ENCODE measurements around the gene ATG2A. TPM values are rescaled to one million over a fixed set of nuclear protein-coding genes. Genes with fewer than 3 reads are reported as not detected.

Gene ATG2A
- total RNA-seq, 1 donor: 12.1 TPM

GRCh38 chr11:64906314-64906635, 10.7 kb downstream of the ATG2A start:
- no peak for TF ChIP-seq CTCF (IDR thresholded peaks at IDR 0.05; ENCODE audit: insufficient read depth, low read depth, low read length)
- no peak overlapping the region for H3K4me3 ChIP-seq (ENCODE audit: low read depth, low read length)

GRCh38 chr11:64905516-64906313, 11.3 kb downstream of the ATG2A start:
- TF ChIP-seq CTCF (IDR thresholded peaks at IDR 0.05; ENCODE audit: insufficient read depth, low read depth, low read length): no peak
- H3K4me3 ChIP-seq (ENCODE audit: low read depth, low read length): no peak overlapping the region
- DNase-seq (ENCODE audit: low read depth): no peak

More at GRCh38 chr11:64906314-64906635, 10.7 kb downstream of the ATG2A start:
- DNase-seq (ENCODE audit: low read depth): no peak

- H3K4me3 ChIP-seq (ENCODE audit: low read depth, low read length): no peak overlapping the region
- no peak for DNase-seq (ENCODE audit: low read depth)
- TF ChIP-seq CTCF (IDR thresholded peaks at IDR 0.05; ENCODE audit: insufficient read depth, low read depth, low read length): no peak
Measured at GRCh38 chr11:64903291-64903833, 13.6 kb downstream of the ATG2A start.

GRCh38 chr11:64902102-64902900, 14.7 kb downstream of the ATG2A start:
- no peak for TF ChIP-seq CTCF (IDR thresholded peaks at IDR 0.05; ENCODE audit: insufficient read depth, low read depth, low read length)
- no peak overlapping the region for H3K4me3 ChIP-seq (ENCODE audit: low read depth, low read length)
- DNase-seq (ENCODE audit: low read depth): no peak

- no peak overlapping the region for H3K4me3 ChIP-seq (ENCODE audit: low read depth, low read length)
- no peak for DNase-seq (ENCODE audit: low read depth)
- no peak for TF ChIP-seq CTCF (IDR thresholded peaks at IDR 0.05; ENCODE audit: insufficient read depth, low read depth, low read length)
Measured at GRCh38 chr11:64900774-64901173, 16.2 kb downstream of the ATG2A start.

GRCh38 chr11:64900263-64900678, 16.7 kb downstream of the ATG2A start:
- no peak overlapping the region for H3K4me3 ChIP-seq (ENCODE audit: low read depth, low read length)
- DNase-seq (ENCODE audit: low read depth): no peak
- no peak for TF ChIP-seq CTCF (IDR thresholded peaks at IDR 0.05; ENCODE audit: insufficient read depth, low read depth, low read length)
